Stimulated activated naive CD8-positive, alpha-beta T cell treated with anti-CD3 and anti-CD28 coated beads, Interleukin-15, Interleukin-2, amounts not matched to agents 100 ng/mL and 50 ng/mL, for 24 hours (primary cell): ENCODE results near the gene ADCY5.

Experiments
- H3K27ac Mint-ChIP-seq: one replicate; pipeline ENCODE4 v1.8.0; 2021; ENCODE audit warnings: mild to moderate bottlenecking, mixed read lengths
- H3K27me3 Mint-ChIP-seq: one replicate; pipeline ENCODE4 v1.8.0; 2021; ENCODE audit warnings: mixed read lengths
- H3K36me3 Mint-ChIP-seq: one replicate; pipeline ENCODE4 v1.8.0; 2021; ENCODE audit warnings: low read depth, mixed read lengths
- H3K4me1 Mint-ChIP-seq: one replicate; pipeline ENCODE4 v1.8.0; 2021; ENCODE audit warnings: low read depth, mixed read lengths
- H3K4me3 Mint-ChIP-seq: one replicate; pipeline ENCODE4 v1.8.0; 2021; ENCODE audit warnings: mild to moderate bottlenecking, mixed read lengths
- H3K9me3 Mint-ChIP-seq: one replicate; pipeline ENCODE4 v1.8.0; 2021; ENCODE audit warnings: mixed read lengths

ADCY5 gene

DNA sequence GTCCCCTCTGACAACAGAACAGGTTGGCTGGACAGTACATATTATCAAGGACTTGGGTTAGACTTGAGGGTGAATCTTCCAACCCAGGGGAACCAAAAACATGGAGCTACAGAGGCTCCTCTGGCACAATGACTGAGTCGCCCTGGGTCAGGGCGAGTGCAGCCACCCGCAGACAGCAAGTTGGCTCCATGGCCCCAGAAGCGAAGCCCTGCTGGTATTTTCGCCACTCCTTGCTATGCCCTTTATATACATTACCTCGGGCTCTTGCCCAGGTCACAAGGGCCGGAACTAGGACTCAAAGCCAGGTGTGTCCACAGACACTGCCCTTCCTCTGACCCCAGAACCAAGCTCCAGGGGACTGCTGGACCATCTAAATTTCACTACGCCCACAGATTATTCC is 64.6 kb downstream of the ADCY5 start:
- H3K4me3 Mint-ChIP-seq = no peak overlapping the region
- H3K27me3 Mint-ChIP-seq = peaks cover 10% of the 10 kb centered on the region
- no peaks in the 10 kb centered on the region for H3K36me3 Mint-ChIP-seq
- no peaks in the 10 kb centered on the region for H3K4me1 Mint-ChIP-seq
- no peaks in the 10 kb centered on the region for H3K9me3 Mint-ChIP-seq
- H3K27ac Mint-ChIP-seq = no peak overlapping the region

DNA sequence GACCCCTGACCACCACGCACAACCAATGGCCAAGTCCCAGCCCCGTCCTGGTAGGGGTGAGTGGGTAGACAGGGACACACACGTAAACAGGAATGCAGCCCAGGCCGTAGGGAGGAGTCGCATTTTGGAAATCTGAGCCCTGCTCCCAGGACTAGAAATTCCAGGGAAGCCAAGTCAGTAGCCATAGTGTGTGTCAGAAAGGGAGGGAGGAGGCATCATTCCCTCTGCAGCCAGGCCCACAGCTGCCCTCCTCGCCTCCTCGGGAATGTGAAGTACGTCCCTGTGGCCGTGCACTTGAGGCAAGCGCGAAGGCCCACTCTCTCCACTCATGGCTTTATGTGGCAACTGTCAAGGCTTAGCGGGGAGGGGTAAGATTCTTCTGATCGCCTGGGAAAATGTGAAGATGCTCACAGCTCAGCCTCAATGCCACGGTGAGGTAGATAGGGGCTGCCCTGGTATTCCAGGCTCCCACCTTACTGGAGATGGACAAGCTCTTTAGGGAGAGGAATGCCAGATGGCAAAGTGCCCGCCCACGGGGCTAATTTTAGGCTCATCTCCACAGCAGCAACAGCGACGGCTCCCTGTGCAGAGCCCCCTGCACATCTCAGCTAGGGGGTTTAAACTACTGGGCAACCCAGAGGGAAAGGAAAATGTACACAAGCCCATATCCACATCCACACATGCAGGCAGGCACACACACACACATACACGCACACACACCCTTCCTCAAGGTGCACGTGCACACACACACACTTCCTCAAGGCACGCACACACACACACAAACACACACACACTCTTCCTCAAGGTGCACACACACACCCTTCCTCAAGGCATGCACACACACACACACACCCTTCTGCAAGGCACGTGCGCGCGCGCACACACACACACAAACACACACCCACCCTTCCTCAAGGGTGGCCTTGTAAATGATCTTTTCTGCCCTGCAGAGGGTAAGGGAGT is 65.5 kb downstream of the ADCY5 start:
- H3K9me3 Mint-ChIP-seq = no peaks in the 10 kb centered on the region
- no peaks in the 10 kb centered on the region for H3K36me3 Mint-ChIP-seq
- no peak overlapping the region for H3K4me3 Mint-ChIP-seq

DNA sequence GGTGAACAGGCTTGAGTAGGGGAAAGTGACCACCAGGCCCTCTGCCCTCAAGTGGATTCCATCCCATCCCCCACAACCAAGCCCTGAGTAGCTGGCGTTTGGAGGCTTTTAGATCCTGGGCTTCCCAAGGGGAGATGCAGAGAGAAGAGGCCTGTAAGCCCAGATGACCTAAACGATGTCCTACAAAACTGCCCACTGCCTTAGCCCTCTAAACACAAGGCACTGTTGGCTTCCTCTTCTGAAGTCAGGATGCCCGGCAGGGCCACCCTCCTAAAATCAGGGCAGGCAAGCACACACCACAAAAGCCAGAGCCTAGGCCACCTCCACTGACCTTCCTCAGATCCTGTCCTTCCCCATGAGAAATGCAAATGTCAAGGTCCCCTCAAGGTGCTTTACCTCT is 68.6 kb downstream of the ADCY5 start:
- H3K36me3 Mint-ChIP-seq = no peaks in the 10 kb centered on the region
- H3K27ac Mint-ChIP-seq = no peak overlapping the region
- H3K9me3 Mint-ChIP-seq = no peaks in the 10 kb centered on the region
- H3K4me1 Mint-ChIP-seq = no peaks in the 10 kb centered on the region
- no peak overlapping the region for H3K4me3 Mint-ChIP-seq
- H3K27me3 Mint-ChIP-seq = no peaks in the 10 kb centered on the region

More for the DNA sequence above, 65.5 kb downstream of the ADCY5 start:
- Mint-ChIP-seq H3K27me3 (peaks cover 10% of the 10 kb centered on the region), H3K27ac (no peak overlapping the region), H3K4me1 (no peaks in the 10 kb centered on the region)

DNA sequence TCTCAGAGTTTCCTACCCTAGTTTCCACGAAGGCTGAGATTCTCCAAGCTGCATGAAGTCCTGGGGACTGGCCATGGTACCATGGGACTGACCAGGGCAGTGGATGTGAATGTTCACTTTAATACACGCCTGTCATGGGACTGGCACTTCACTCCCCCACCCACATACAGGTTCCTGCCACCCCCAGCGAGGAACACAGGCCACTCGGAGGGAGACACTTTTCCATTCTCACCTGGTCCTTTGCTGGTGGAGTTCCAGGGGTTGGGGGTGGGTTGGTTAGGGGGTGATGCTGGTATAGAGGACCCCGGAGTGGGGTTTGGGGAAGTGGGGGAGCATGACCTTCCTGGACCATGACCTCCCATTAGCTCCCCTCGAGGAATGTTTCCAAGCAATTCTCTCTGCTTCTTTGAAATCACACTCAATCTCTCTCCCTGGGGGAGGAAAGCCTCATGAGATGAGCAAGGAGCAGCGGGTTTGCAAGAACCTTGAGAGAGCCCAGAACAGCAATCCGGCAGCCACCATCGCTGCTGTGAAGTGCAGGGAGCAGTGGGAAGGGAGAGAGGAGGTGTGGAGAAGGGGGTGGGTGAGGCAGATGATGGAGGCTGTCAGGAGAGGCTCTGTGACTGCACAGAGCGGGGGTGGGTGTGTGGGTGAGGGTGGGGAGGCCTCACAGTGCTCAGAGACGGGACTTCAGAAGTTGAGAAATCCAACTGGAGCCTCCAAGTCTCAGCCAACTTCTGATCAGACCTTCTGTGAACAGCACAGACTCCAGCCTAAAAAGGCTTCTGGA is 69.7 kb downstream of the ADCY5 start:
- Mint-ChIP-seq H3K27me3 (no peaks in the 10 kb centered on the region), H3K4me1 (no peaks in the 10 kb centered on the region), H3K27ac (no peak overlapping the region)

DNA sequence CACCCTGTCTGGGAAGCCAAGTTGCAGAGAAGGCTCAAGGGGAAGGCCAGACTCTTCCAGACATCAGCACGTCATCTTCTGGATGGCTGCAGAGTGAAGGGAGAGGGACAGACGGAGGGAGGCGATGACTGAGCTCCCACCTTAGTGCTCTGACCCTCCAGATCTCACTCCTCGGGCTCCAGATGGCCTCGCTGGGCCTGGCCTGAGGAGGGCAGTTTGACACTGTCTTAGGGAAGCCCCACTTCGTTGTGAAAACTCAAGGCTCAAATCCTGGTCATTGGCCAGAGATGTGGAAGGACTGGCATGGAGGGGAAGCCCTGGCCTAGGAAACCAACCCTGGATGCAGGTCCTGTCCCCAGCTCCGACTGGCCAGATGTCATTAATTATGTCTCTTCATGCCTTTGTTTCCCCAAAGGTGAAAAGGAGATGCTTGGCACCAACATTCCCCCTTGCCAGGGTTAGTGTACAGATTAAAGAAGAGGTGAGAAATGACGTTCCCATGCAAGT is 70.4 kb downstream of the ADCY5 start:
- Mint-ChIP-seq H3K4me3 (no peak overlapping the region), H3K27me3 (no peaks in the 10 kb centered on the region), H3K9me3 (no peaks in the 10 kb centered on the region), H3K27ac (no peak overlapping the region), H3K36me3 (no peaks in the 10 kb centered on the region), H3K4me1 (no peaks in the 10 kb centered on the region)

More for the DNA sequence above, 69.7 kb downstream of the ADCY5 start:
- no peak overlapping the region for H3K4me3 Mint-ChIP-seq
- no peaks in the 10 kb centered on the region for H3K9me3 Mint-ChIP-seq
- H3K36me3 Mint-ChIP-seq = no peaks in the 10 kb centered on the region

DNA sequence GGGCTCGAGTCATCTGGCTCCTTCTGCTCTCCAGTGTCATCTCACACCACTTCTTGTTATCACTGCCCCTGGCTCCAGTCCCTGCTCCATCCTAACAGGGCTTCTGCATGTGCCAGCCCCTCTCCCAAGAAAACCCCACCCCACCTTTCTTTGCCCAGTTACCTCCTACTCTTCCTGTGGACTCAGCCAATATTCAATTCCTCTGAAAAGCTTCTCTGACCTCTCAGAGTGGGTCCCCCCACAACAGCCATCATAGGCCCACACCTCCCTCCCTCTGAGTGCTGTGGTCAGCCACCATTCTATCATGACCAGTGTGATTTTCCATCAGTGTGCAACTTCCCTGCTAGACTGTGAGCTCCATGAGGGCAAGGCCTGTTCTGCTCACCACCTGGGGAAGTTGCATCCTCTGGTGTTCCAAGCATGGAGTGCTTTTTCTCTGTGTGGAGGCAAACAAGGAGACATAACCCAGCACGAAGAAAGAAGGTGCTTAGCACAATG is 71.6 kb downstream of the ADCY5 start:
- H3K27ac Mint-ChIP-seq = no peak overlapping the region
- no peaks in the 10 kb centered on the region for H3K27me3 Mint-ChIP-seq
- no peak overlapping the region for H3K4me3 Mint-ChIP-seq
- H3K36me3 Mint-ChIP-seq = no peaks in the 10 kb centered on the region
- no peaks in the 10 kb centered on the region for H3K4me1 Mint-ChIP-seq
- H3K9me3 Mint-ChIP-seq = no peaks in the 10 kb centered on the region

DNA sequence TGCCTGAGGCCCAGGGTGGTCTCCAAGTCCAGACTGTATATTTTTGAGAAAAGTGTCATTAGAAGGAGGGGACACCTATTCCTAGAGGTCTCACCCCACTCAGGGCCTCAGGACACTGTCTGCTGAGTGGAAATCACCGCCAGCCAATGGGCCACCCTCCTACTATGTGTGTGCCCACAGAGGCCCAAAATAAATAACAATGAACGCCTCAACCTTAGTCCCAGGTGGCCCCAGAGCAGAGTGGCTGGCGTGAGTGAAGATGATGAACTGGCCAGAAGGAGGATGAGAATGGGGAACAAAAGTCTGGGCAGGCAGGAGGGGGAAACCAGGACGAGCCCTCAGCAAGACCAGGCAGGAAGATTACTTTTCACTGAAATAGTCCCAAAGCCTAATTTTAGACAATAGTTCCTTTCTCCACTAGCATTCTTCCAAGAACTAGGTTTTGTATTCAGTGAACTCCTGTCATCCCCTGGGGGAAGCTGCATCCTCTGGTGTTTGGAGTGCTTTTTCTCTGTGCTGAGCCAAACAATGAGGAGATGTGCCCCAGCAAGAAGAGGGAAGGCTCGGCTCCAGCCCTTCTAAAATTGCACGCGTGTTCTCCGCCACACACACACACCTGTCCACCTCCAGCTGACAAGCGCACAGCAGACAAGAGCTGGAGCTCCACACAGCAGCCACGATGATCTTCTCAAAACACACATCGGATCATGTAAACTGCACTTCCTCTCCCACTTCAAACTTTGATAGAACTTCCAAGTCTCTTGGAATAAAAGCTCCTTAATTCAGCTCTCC is 72.2 kb downstream of the ADCY5 start:
- Mint-ChIP-seq H3K4me3 (no peak overlapping the region), H3K27me3 (no peaks in the 10 kb centered on the region), H3K4me1 (no peaks in the 10 kb centered on the region), H3K9me3 (no peaks in the 10 kb centered on the region), H3K27ac (no peak overlapping the region), H3K36me3 (no peaks in the 10 kb centered on the region)

DNA sequence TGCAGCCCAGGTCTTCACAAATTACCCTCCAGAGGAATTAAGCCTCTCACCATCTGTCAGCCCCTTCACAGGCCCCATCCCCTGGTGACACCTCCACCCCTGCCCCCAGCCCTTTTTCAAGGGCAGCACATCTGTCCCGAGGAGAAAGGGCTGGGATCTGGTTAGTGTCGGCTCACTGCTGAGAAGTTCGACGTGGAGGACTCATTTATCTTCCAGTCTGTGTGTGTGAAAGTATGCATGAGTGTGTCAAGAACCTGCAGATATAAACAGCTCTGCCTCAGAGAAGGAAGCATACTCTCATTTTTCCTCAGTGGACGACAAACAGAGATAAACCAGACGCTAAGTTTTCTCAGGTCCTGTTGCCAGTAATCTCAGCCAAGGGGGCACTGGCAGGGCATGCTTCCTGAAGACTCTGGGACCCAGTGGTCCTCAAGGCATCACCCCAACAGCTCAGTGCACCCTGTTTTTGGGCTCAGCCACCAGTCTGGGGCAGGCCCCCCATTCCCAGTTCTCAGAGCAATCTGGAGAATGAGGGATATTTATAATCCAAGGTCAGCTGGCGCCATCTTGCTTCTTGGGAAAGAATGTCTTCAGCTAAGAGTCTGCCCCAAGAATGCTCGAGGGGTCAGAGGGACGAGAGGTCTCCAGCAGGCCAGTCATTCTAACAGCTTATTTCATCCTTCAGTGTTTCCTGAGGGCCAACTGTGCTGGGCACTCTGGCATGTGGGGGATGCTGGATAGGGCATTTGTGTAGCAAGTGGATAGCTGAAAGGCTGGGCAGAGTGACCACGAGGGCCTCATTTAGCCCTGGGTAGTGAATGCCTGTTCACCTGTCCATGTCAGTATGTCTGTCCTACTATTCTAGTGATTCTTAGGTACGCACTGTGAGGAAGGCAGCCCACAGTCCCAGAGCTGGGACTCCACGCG is 73.6 kb downstream of the ADCY5 start:
- H3K27me3 Mint-ChIP-seq = peaks cover 5% of the 10 kb centered on the region
- H3K27ac Mint-ChIP-seq = no peak overlapping the region
- H3K9me3 Mint-ChIP-seq = no peaks in the 10 kb centered on the region
- H3K4me1 Mint-ChIP-seq = no peaks in the 10 kb centered on the region
- no peaks in the 10 kb centered on the region for H3K36me3 Mint-ChIP-seq
- no peak overlapping the region for H3K4me3 Mint-ChIP-seq

DNA sequence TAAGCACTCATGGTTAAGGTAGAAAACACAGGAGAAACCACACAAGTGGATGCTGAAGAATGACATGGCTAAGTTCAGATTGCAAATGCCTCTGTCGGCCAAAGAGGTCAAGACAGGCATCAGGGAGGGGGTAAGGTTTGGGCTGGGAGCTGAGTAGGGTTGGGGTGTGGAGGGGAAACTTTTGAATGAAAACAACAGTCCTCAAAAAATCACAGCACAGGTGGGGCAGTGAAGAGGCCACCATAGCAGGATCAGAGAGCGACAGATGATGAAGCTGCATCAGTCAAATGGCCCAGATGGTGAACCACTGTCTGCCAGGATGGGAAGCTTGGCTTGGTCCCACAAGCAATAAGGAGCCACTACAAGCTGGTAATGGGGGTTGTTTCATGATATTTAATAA is 74.9 kb downstream of the ADCY5 start:
- Mint-ChIP-seq H3K36me3 (no peaks in the 10 kb centered on the region), H3K27me3 (peaks cover 5% of the 10 kb centered on the region), H3K27ac (no peak overlapping the region), H3K4me1 (no peaks in the 10 kb centered on the region), H3K4me3 (no peak overlapping the region), H3K9me3 (no peaks in the 10 kb centered on the region)

DNA sequence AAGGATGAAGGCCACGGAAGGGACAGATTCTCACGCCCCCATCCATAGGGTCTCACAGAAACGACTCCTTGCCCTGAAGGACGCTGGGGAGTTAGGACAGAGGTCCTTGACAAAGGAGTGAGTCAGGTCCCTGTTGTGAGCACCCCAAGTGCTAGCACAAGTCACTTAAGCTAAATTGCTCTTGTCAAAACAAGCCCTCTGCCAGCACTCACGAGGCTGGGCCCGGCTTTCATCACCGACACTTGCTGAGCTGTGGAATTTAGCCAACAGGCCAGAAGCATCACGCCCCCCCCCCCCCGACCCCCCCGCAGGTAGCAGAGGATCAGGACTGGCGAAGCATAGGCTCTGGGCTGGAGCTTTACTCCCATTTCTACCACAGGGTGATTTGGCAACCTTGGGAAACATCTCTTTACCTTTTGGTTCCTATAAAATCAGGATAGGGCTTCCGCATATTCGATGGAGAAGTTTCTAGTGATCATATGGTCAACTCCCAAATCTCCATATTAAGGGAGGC is 75.4 kb downstream of the ADCY5 start:
- H3K27ac Mint-ChIP-seq = no peak overlapping the region
- H3K27me3 Mint-ChIP-seq = peaks cover 5% of the 10 kb centered on the region
- H3K36me3 Mint-ChIP-seq = no peaks in the 10 kb centered on the region
- no peaks in the 10 kb centered on the region for H3K9me3 Mint-ChIP-seq
- H3K4me3 Mint-ChIP-seq = no peak overlapping the region
- H3K4me1 Mint-ChIP-seq = no peaks in the 10 kb centered on the region

DNA sequence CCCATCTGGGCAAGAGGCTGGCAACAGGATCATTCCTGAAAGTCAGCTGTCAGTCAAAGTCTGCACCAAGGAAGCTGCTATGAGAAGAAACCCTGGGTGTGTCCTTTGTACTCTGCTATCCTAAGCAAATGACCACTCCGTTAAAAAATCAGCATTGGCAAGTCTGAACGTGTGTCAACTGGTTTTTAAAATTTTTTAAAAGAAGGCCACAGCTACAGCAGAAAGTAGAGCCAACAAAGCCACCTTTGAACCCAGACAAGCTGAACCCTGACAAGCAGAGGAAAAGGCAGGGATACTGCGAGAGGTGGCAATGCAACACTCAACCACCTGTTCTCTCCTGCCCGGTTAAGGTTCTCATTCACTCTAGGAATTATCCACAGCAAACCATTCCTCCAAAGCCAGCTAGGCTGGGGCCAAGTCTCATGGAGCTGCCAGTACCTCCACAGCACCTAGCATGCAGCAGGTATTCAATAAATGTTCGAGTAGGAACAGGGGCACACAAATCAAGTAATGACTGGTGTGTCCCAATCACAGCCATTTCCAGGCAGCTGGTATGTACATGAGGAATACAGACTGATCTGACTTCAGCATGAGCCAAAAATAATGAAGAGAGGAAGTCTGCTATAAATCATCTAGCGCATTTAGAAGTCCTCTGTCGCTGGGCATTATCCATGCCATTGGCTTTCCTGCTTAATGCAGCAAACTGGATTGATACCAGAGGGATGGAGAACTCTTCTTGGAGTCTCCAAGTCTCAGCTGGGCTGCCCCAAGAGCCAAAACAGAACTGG is 76.0 kb downstream of the ADCY5 start:
- H3K4me1 Mint-ChIP-seq = no peaks in the 10 kb centered on the region
- H3K9me3 Mint-ChIP-seq = no peaks in the 10 kb centered on the region
- peaks cover 5% of the 10 kb centered on the region for H3K27me3 Mint-ChIP-seq
- H3K4me3 Mint-ChIP-seq = no peak overlapping the region
- H3K27ac Mint-ChIP-seq = no peak overlapping the region
- no peaks in the 10 kb centered on the region for H3K36me3 Mint-ChIP-seq

DNA sequence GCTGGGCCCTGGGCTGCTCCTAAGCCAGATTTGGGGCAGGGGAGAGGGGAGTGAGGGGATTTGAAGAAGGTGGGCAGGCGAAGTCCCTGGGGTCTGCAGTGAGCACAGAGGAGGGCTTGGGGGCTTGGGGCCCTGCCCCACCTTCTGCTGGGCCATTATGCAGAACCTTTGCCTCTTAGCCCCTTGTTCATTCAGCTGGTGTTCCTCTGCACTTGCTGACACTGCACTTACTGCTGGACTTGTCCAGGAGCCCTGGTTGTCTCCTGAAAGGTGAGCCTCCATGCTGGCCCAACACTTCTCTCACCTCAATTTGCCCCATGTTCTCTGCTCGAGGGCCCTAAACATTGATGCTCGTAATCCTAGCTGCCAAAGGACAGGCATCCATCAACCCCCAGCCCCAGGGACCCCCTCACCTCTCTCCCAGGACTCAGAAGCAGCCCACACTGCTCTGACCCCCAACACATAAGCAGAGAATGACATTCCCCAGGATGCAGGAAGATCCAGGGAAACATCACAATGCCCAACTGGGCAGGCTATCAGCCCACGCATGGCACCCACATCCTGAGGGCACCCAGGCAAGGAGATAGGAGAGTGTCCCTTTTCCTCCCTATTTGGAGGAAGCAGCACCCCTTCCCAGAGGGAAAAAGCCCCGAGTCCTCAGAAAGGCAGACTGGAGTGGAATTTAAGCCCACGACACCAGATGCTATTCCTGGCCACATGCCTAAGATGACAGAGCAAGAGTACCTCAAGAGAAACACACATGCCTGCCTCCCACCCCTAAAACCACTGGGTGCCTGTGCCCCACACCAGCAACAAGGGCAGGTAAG is 76.8 kb downstream of the ADCY5 start:
- Mint-ChIP-seq H3K9me3 (no peaks in the 10 kb centered on the region), H3K36me3 (no peaks in the 10 kb centered on the region), H3K27me3 (peaks cover 5% of the 10 kb centered on the region), H3K4me3 (no peak overlapping the region), H3K27ac (no peak overlapping the region), H3K4me1 (no peaks in the 10 kb centered on the region)
